ENCODE data around the gene IL1A.
"Not testable (repeated sequence)": the region's sequence is repeated elsewhere in the genome, so short reads cannot be mapped to it uniquely, and the experiment has no call there.

Gene IL1A

DNA sequence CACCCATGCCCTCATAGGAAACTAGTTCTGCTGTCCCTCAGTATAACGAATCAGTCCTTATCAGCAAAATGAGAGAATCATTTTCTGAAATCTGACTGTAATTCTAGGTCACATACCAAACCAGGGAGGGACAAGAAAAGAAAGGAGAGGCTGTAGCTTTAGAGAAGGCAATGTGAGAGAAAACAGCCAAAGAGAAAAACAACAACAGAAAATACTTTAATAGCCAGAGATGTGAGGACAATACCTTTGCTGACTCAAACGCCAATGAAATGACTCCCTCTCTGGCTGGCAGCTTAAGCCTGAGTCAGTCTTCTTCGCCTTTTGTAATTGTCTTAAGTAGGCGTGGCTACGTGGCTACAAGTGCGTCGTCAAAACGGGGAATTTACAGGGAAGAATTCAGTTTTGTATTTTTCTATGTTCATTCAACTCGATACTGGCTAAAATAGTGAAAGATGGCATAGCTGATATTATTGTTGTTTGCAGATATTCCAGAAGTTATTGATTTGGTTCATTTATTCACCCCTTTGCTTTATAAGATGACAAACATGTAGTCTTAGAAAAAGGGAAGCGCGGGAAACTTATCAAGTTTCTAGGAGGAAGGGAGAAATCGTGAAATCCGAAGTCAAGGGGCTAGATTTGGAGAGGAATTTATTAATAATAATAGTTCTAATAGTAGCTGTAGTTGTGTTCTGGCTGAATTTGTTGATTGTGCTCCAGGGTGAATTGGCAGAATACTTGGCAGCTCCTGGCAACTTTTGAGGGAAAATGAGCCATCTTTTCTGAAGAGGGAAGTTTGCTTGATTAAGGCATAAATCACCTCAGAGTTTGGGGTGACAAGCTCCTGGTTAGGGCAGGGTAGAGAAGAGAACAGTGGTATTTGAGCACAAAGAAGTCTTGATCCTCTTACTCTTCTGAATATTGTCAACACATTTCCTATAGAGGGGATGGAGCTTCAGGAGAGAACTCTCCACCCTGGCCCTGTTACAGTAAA, at the start of gene IL1A:
IL1A (minus strand) TSS at position 295 of the 991 bp plus-strand sequence. CDS start 723 bp downstream, outside the sequence.
- DNase-seq (ENCODE audit: low read depth in 2 of 2, low spot score in 1 of 2), result no peak

DNA sequence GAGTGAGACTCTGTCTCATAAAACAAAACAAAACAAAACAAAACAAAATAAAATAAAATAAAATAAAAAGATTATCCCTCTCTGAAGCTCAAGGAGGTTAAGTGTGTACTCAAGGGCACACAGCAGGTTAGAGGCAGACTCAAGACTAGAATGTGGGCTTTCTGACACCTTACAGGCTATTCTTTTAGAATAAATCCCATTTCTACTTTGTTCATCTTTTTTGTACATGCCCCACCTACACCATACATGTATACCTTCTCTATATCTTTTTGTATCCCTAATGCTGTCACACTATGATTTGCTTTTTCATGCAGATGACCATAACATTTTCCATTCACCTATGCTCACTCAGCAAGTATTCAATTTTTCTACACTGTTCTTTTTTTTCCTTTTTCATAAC, 49.7 kb upstream of the IL1A start:
- no peak for DNase-seq (ENCODE audit: low read depth in 2 of 2, low spot score in 1 of 2)

DNA sequence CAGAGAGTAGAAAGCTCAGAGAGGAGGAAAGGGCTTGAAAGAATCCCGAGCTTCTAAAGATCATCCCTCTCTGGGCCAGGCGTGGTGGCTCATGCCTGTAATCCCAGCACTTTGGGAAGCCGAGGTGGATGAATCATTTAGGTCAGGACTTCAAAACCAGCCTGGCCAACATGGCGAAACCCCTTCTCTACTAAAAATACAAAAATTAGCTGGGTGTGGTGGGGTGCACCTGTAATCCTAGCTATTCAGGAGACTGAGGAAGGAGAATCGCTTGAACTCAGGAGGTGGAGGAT, 49.3 kb upstream of the IL1A start:
- DNase-seq (ENCODE audit: low read depth in 2 of 2, low spot score in 1 of 2), result not testable (repeated sequence)

- no peak for DNase-seq (ENCODE audit: low read depth in 2 of 2, low spot score in 1 of 2)
These were observed 48.7 kb upstream of the IL1A start for GRCh38 chr2:112832841-112833638.

DNA sequence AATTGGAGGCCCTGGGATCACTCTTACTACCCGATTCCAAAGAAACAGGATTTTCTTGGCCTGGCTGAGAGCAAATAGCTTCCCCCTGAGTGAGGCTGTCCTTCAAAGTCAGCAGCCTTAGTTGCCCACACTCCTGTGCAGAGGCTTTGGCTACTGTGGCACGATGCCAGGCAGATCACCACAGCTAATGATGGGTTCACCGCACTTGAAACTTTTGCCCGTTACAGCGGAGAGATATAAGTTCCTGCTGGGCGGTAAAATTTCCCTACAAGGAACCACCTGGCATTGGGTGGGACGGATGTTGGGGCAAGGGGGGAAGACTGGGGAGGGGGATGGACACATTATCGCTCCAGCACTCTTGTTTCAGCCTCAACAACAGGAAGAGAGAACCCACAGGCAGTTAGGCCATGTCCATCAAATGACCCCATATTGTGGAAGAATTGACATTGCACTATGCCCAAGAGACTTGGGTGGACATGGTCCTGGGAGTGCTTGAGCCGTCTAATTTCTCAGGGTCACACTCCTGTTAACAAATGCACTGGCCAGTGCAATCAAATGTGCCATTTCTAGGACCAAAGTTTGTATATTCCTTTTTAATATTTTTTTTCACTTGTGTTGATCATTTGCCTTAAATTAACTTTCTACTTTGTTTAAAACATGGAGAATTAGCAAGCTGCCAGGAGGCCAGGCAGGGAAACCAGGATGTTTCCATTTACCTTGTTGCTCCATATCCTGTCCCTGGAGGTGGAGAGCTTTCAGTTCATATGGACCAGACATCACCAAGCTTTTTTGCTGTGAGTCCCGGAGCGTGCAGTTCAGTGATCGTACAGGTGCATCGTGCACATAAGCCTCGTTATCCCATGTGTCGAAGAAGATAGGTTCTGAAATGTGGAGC, 47.9 kb upstream of the IL1A start:
- DNase-seq (ENCODE audit: low read depth in 2 of 2, low spot score in 1 of 2), result no peak

DNA sequence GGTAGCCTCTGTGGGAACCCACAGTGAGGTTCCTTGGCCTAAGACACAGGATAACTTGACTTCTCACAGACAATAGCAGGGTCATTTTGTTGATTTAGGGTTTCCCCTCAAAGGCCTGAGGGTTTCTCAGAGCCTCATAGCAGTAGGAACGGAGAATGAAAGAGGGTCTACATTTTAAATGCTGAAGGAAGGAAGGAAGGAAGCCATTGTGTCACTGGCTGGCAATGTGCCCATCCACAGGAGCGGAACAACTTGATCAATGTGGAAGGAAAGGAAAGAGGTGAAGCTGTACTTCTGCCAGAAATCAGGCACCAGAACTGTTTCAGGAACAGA, 47.2 kb upstream of the IL1A start:
- no peak for DNase-seq (ENCODE audit: low read depth in 2 of 2, low spot score in 1 of 2)

GRCh38 chr2:112830682-112831512, 46.6 kb upstream of the IL1A start:
- no peak for DNase-seq (ENCODE audit: low read depth in 2 of 2, low spot score in 1 of 2)

- DNase-seq (ENCODE audit: low read depth in 2 of 2, low spot score in 1 of 2), result no peak
These were observed 45.8 kb upstream of the IL1A start for GRCh38 chr2:112829961-112830681.

GRCh38 chr2:112829101-112829960, 45.0 kb upstream of the IL1A start:
- no peak for DNase-seq (ENCODE audit: low read depth in 2 of 2, low spot score in 1 of 2)

DNA sequence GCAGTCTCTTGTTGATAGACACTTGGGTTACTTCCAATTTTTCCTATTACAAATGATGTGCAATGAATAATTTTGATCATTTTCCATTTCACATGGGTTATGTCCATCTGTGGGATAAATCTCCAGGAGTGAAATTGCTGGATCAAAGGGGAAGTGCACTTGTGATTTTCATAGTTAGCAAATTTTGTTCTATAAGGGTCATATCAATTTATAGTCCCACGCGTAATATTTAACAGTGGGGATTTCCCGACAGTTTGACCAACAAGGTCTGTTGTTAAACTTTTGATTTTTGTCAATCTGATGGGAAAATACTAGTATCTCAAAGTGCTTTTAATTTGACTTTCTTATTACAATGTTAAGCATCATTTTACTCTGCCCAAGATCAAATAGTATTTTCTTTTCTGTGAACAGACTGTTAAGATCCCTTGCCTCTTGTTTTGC, 44.0 kb upstream of the IL1A start:
- DNase-seq (ENCODE audit: low read depth in 2 of 2, low spot score in 1 of 2), result no peak

DNA sequence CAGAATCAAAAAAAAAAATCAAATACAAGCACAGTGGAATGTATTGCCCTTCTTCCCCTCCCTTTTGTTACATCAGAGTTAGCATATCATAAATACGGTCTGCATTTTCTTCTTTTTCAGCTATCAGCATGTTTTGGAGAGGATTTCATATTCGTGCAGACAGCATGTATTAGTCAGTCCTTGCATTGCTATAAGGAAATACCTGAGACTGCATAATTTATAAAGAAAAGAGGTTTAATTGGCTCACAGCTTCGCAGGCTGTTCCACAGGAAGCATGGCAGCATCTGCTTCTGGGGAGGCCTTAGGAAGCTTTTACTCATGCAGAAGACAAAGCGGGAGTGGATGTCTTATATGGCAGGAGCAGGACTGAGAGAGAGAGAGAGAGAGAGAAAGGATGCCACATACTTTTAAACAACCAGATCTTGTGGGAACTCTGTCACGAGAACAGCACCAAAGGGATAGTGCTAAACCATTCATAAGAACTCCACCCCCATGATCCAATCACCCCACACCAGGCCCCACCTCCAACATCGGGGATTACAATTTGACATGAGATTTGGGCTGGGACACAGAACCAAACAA, 43.4 kb upstream of the IL1A start:
- no peak for DNase-seq (ENCODE audit: low read depth in 2 of 2, low spot score in 1 of 2)

- no peak for DNase-seq (ENCODE audit: low read depth in 2 of 2, low spot score in 1 of 2)
These were observed 42.7 kb upstream of the IL1A start for GRCh38 chr2:112827009-112827408.

DNA sequence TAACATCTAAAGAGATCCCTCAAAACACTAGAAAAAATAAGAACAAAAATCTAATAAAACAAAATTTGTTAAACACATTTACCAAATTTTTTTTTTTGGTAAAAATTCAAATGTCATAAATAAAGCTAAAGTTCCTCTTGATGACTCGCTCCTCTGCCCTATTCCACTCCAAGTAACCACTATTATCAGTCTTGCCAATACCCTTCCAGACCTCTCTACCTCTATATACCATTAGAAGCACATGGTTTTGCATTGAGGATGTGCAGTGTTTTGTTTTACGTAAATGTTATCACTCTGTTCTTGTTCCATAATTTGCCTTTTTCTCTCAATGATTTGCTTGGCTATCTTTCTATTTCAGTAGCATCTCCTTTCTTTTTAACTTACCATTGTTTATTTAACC, 41.4 kb upstream of the IL1A start:
- no peak for DNase-seq (ENCODE audit: low read depth in 2 of 2, low spot score in 1 of 2)

DNA sequence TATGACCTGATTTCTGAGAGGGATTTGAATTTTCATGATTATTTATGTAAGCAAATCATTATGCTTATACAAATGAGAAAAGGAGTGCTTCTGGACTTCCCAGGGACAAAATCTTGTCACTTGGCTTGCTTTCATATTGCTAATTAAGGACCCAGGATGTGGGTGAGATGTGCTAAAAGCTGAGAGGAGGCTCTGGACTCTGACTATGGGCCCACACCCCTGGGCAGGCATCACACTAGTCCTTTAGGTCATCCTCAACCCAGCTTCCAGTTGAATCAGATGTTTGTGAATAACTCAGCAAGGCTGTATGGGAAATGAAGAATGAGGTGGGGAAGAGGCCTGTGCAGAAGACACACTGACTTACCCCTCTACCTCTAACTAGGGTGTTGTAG, 40.4 kb upstream of the IL1A start:
- DNase-seq (ENCODE audit: low read depth in 2 of 2, low spot score in 1 of 2), result no peak

GRCh38 chr2:112821682-112822081, 37.4 kb upstream of the IL1A start:
- DNase-seq (ENCODE audit: low read depth in 2 of 2, low spot score in 1 of 2), result no peak

DNA sequence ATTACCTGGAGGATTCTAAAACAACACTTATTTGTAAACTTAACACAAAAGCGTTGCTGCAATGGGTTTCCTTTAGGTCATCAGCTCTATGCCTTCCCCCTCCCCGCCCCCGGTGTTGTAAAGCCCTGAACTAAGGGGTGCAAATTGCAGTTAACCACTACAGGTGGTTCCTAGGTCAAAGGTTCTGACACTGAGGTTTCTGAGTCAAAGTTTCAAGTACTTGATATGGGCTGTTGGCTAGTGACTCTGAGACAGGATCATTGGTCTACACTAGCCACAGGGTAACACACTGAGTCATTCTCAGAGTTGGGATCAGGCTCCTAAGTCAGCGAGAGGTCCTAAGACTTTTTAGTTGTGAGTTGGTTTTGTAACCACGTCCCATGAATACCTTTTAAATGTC, 36.8 kb upstream of the IL1A start:
- no peak for DNase-seq (ENCODE audit: low read depth in 2 of 2, low spot score in 1 of 2)

DNA sequence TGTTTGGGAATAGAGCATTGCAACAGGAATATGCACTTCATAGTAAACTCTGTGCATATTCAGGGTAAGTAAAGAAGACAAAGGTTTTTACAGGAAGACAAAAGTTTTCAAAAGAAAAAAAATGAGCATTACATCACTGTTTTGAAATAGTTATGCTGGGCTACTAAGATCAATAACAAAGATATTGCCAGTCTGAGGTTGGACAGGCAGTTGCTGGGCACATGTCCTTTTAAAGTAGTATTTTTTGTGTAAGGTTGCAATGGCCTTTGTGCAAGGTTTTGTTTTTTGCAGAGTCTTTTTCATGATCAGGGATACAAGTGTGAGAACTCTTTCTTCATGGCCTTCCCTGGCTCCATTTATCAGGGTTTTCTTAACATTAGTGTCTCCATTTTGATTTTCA, 36.0 kb upstream of the IL1A start:
- no peak for DNase-seq (ENCODE audit: low read depth in 2 of 2, low spot score in 1 of 2)

GRCh38 chr2:112819081-112819480, 34.8 kb upstream of the IL1A start:
- DNase-seq (ENCODE audit: low read depth in 2 of 2, low spot score in 1 of 2), result no peak

All from stimulated activated CD8-positive, alpha-beta memory T cell treated with anti-CD3 and anti-CD28 coated beads, Interleukin-4, amount 100 ng/mL, for 1 hour (primary cell).